ACHN (cell line): ENCODE measurements around the gene PKLR.
A peak's percentile ranks its signal among the peaks of the same experiment; 100 is the strongest.
"Not testable (repeated sequence)": the region's sequence is repeated elsewhere in the genome, so short reads cannot be mapped to it uniquely, and the experiment has no call there.

Experiments used
- DNase-seq: peaks from one replicate; pipeline ENCODE4 v3.0.0-alpha.2; 2015
- in situ Hi-C: cut with HindIII; loops from 2 replicates; pipeline ENCODE4 v1.10.0; 2017; ENCODE audit warnings: low sequenced_read_pairs, low pct_ligation_motif_present, low pct_unique_long_range_greater_than_20kb

PKLR gene

GRCh38 chr1:155301342-155301841 lies at the start of gene PKLR:
TSS of gene PKLR (minus strand) at chr1:155301438. CDS start at chr1:155301395, 43 bp downstream.
- in situ Hi-C loops: no loop called here
- no peak for DNase-seq

- in situ Hi-C loops: no loop called here
- DNase-seq: no peak
Measured at GRCh38 chr1:155342842-155343241, 41.6 kb upstream of the PKLR start.

- no peak for DNase-seq
- in situ Hi-C loops: no loop called here
Measured at GRCh38 chr1:155339515-155340097, 38.4 kb upstream of the PKLR start.

- no peak for DNase-seq
- in situ Hi-C loops: no loop called here
Measured at GRCh38 chr1:155334962-155335361, 33.7 kb upstream of the PKLR start.

GRCh38 chr1:155329980-155330598 lies 28.9 kb upstream of the PKLR start:
- in situ Hi-C loops: no loop called here
- DNase-seq: no peak

GRCh38 chr1:155328856-155329255 lies 27.6 kb upstream of the PKLR start:
- DNase-seq, in situ Hi-C loops: not testable (repeated sequence)

GRCh38 chr1:155327981-155328380 lies 26.7 kb upstream of the PKLR start:
- no peak for DNase-seq

GRCh38 chr1:155326631-155327037 lies 25.4 kb upstream of the PKLR start:
- no peak for DNase-seq
- in situ Hi-C loops: no loop called here

More at GRCh38 chr1:155327981-155328380, 26.7 kb upstream of the PKLR start:
- in situ Hi-C loops: no loop called here

GRCh38 chr1:155326020-155326526 lies 24.8 kb upstream of the PKLR start:
- no peak for DNase-seq
- in situ Hi-C loops: no loop called here

- in situ Hi-C loops: no loop called here
- DNase-seq: no peak
Measured at GRCh38 chr1:155325603-155325893, 24.3 kb upstream of the PKLR start.

- in situ Hi-C loops: loop anchor here (5.0 kb wide), 1 partner anchor 53 kb away; the partner anchor contains the start of gene CLK2
- DNase-seq: peak; percentile 82
Measured at GRCh38 chr1:155324717-155325602, 23.7 kb upstream of the PKLR start.

- in situ Hi-C loops: loop anchor here (5.0 kb wide), 1 partner anchor 52 kb away; the partner anchor contains the start of gene CLK2
- peak; percentile 98 for DNase-seq
Measured at GRCh38 chr1:155324037-155324716, 22.9 kb upstream of the PKLR start.

GRCh38 chr1:155323729-155324036 lies 22.4 kb upstream of the PKLR start:
- in situ Hi-C loops: loop anchor here (5.0 kb wide), 1 partner anchor 51 kb away; the partner anchor contains the start of gene CLK2
- peak; percentile 92 for DNase-seq

- peak; percentile 99 for DNase-seq
- in situ Hi-C loops: loop anchor here (5.0 kb wide), 1 partner anchor 51 kb away; the partner anchor contains the start of gene CLK2
Measured at GRCh38 chr1:155322953-155323728, 21.9 kb upstream of the PKLR start.

GRCh38 chr1:155322571-155322952 lies 21.3 kb upstream of the PKLR start:
- DNase-seq: peak; percentile 49
- in situ Hi-C loops: loop anchor here (5.0 kb wide), 1 partner anchor 50 kb away; the partner anchor contains the start of gene CLK2

GRCh38 chr1:155321639-155322503 lies 20.6 kb upstream of the PKLR start:
- DNase-seq: no peak
- in situ Hi-C loops: loop anchor here (5.0 kb wide), 1 partner anchor 50 kb away; the partner anchor contains the start of gene CLK2
